Measurements from ENCODE around the gene BAG2.

BAG2 gene

GRCh38 chr6:57172136-57173055 is at the start of gene BAG2:
BAG2 (plus strand) TSS chr6:57172326; CDS start chr6:57172698, 372 bp downstream.
- peak; percentile 81 to 92 for DNase-seq (ENCODE audit: extremely low read depth in 1 of 2, low read depth in 1 of 2)

- DNase-seq (ENCODE audit: extremely low read depth in 1 of 2, low read depth in 1 of 2), result no peak
Observed at GRCh38 chr6:57123111-57123510, 49.0 kb upstream of the BAG2 start.

- DNase-seq (ENCODE audit: extremely low read depth in 1 of 2, low read depth in 1 of 2), result no peak
Observed at GRCh38 chr6:57127763-57128162, 44.4 kb upstream of the BAG2 start.

- no peak for DNase-seq (ENCODE audit: extremely low read depth in 1 of 2, low read depth in 1 of 2)
Observed at GRCh38 chr6:57130661-57131177, 41.4 kb upstream of the BAG2 start.

- no peak for DNase-seq (ENCODE audit: extremely low read depth in 1 of 2, low read depth in 1 of 2)
Observed at GRCh38 chr6:57134954-57135353, 37.2 kb upstream of the BAG2 start.

GRCh38 chr6:57135885-57136284 is 36.2 kb upstream of the BAG2 start:
- DNase-seq (ENCODE audit: extremely low read depth in 1 of 2, low read depth in 1 of 2), result no peak

- DNase-seq (ENCODE audit: extremely low read depth in 1 of 2, low read depth in 1 of 2), result no peak
Observed at GRCh38 chr6:57137350-57137749, 34.8 kb upstream of the BAG2 start.

- DNase-seq (ENCODE audit: extremely low read depth in 1 of 2, low read depth in 1 of 2), result no peak
Observed at GRCh38 chr6:57138026-57138425, 34.1 kb upstream of the BAG2 start.

- DNase-seq (ENCODE audit: extremely low read depth in 1 of 2, low read depth in 1 of 2), result no peak
Observed at GRCh38 chr6:57141451-57142177, 30.5 kb upstream of the BAG2 start.

GRCh38 chr6:57142178-57142525 is 30.0 kb upstream of the BAG2 start:
- DNase-seq (ENCODE audit: extremely low read depth in 1 of 2, low read depth in 1 of 2), result no peak

- no peak for DNase-seq (ENCODE audit: extremely low read depth in 1 of 2, low read depth in 1 of 2)
Observed at GRCh38 chr6:57143690-57144089, 28.4 kb upstream of the BAG2 start.

- no peak for DNase-seq (ENCODE audit: extremely low read depth in 1 of 2, low read depth in 1 of 2)
Observed at GRCh38 chr6:57147401-57147800, 24.7 kb upstream of the BAG2 start.

GRCh38 chr6:57147955-57148858 is 23.9 kb upstream of the BAG2 start:
- no peak for DNase-seq (ENCODE audit: extremely low read depth in 1 of 2, low read depth in 1 of 2)

- DNase-seq (ENCODE audit: extremely low read depth in 1 of 2, low read depth in 1 of 2), result no peak
Observed at GRCh38 chr6:57158658-57159057, 13.5 kb upstream of the BAG2 start.

GRCh38 chr6:57159127-57159526 is 13.0 kb upstream of the BAG2 start:
- DNase-seq (ENCODE audit: extremely low read depth in 1 of 2, low read depth in 1 of 2), result no peak

GRCh38 chr6:57162028-57162427 is 10.1 kb upstream of the BAG2 start:
- DNase-seq (ENCODE audit: extremely low read depth in 1 of 2, low read depth in 1 of 2), result no peak

- DNase-seq (ENCODE audit: extremely low read depth in 1 of 2, low read depth in 1 of 2), result no peak
Observed at GRCh38 chr6:57162516-57162915, 9.6 kb upstream of the BAG2 start.

- no peak for DNase-seq (ENCODE audit: extremely low read depth in 1 of 2, low read depth in 1 of 2)
Observed at GRCh38 chr6:57163956-57164355, 8.2 kb upstream of the BAG2 start.

- no peak for DNase-seq (ENCODE audit: extremely low read depth in 1 of 2, low read depth in 1 of 2)
Observed at GRCh38 chr6:57165080-57165479, 7.0 kb upstream of the BAG2 start.

- no peak for DNase-seq (ENCODE audit: extremely low read depth in 1 of 2, low read depth in 1 of 2)
Observed at GRCh38 chr6:57173056-57173885, 1.1 kb downstream of the BAG2 start.
